Left colon (tissue), 2 donors: ENCODE results near the gene ZNF83. TPM values are rescaled to one million over a fixed set of nuclear protein-coding genes. Genes with fewer than 3 reads are reported as not detected.
"Not testable (repeated sequence)": the region's sequence is repeated elsewhere in the genome, so short reads cannot be mapped to it uniquely, and the experiment has no call there.

Experiments
- ATAC-seq: fragments of 200-7000 bp; cut with Tn5 transposase; one replicate; pipeline ENCODE4 v1.9.1; 2020; ENCODE audit warnings: mild to moderate bottlenecking, moderate library complexity
- DNase-seq, 2 donors: peaks; one replicate each; pipeline ENCODE4 v3.0.0-alpha.2; 2020
- intact Hi-C, 2 donors: fragments of 100-400 bp; cut with DNase I in 1 of 2; cut with micrococcal nuclease in 1 of 2; formaldehyde crosslinking; loops; one replicate each; pipeline versions ENCODE4 v1.11.2 to v1.14.0; 2022; cut with DNase I, micrococcal nuclease
- total RNA-seq, 2 donors: library from RNA; stranded (reverse); fragmentation: NEBNext Ultra II Directional; extraction: Animal tissue kit (Norgen Biotek cat#: 25700); gene quantifications; one replicate each; pipeline ENCODE4 v1.2.1, GENCODE V29; 2021
- donor health status: DM: no; HTN: no; CAD: no.
- donor health status: DM: yes; HTN: yes; CAD: no.

ZNF83 gene
- total RNA-seq, 2 donors from 2014 or later: 9.8 to 20.2 TPM

DNA sequence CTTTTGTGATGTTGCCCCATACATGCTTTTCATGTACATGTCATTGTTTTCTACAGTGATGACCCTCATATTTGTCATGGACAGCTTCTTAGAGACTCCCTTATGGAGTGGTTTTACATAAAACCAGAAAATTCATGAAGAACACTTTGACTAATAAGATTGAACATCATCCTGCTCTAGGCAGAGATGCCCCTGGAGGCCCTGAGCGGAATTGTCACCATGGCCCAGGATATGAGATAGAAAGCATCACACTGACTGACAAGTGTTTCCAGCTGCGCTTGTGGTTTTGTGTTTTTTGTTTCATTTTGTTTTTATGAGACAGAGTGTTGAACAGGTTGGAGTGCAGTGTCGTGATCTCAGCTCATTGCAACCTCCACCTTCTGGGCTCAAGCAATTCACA is 45.9 kb downstream of the ZNF83 start:
- intact Hi-C loops: no loop called here
- ATAC-seq (no peak), DNase-seq (no peak)

DNA sequence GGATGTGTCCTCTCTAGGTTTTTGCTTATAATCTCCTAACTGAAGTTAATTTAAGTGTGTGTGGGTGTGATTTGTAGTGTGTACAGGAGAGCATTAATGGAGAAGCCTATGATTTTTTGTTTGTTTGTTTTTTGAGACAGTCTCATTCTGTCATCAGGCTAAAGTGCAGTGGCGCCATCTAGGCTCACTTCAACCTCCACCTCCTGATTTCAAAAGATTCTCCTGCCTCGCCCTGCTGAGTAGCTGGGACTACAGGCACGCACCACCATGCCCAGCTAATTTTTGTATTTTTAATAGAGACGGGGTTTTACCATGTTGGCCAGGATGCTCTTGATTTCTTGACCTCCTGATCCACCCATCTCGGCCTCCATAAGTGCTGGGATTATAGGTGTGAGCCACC is 47.4 kb downstream of the ZNF83 start:
- ATAC-seq (no peak), DNase-seq (no peak)
- intact Hi-C loops: no loop called here

GRCh38 chr19:52585604-52586003 is 52.6 kb downstream of the ZNF83 start:
- ATAC-seq: no peak
- intact Hi-C loops: no loop called here
- no peak for DNase-seq

- intact Hi-C loops: no loop called here
- ATAC-seq (no peak), DNase-seq (no peak)
These were observed 53.3 kb downstream of the ZNF83 start for GRCh38 chr19:52584736-52585440.

DNA sequence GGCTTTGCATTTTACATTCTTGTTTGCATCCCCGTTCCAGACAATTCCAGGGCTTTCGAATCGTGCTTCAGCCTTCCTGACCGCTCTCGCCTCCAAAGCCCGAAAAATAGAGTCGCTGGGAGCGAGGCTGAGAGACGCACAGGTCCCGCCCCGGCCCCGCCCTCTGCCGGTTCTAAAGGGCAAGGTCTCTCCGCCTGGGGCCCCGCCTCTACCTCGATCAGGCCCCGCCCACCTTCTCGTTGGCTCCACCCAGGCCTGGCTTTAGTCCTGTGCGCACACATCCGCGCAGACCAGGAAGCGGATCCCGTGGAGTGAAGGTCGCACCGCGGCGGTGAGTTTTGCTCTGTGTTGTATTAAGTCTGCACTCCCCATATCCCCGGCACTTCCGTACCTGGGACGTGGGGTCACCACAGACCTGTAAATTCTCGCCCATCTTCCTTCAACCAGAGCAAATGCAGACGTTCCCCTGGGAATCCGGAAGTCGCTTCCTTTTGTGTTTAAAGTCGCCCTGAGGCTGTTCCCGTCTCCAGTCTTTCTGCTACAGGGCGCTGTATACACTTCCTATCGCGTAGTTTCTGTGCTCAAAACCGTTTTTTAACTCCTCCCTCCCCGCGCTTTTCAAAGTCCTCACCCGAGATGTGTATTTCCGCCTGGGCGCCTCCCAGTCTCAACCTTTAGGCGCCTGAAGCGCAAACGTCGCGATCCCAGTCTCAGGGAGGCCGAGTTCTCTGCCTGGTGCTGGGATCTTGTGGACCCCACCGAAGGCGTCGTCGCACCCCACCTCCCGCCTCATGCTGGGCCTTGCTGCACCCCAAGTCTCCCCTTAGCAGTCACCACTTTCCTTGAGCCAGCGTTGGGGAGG is 67.9 kb downstream of the ZNF83 start, which contains the start of gene ZNF701:
TSS of gene ZNF701 (plus strand) at position 288 of the 862 bp plus-strand sequence. CDS start 3,861 bp downstream, outside the sequence.
- ATAC-seq: peak; percentile 99
- peak; percentile 93 to 98 for DNase-seq
- intact Hi-C loops: no loop called here

DNA sequence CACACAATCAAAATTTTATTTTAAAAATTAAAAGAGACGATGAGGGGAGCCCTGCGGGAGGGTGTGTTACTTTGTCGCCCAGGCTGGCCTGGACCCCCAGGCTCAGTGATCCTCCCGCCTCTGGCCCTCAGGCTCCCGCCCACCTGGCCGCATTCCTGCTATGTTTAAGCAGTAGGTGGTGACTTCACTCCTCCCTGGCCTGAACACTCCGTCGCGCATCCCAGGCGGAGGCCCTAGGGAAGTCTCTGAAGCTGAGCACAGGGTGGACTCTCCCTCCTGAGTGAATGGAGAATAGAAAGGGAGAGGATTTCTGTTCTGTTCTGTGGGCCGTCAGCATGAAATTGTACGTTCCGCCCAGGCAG is 68.5 kb downstream of the ZNF83 start:
- DNase-seq (peak; percentile 30 to 34), ATAC-seq (peak; percentile 19)
- intact Hi-C loops: not testable (repeated sequence)

DNA sequence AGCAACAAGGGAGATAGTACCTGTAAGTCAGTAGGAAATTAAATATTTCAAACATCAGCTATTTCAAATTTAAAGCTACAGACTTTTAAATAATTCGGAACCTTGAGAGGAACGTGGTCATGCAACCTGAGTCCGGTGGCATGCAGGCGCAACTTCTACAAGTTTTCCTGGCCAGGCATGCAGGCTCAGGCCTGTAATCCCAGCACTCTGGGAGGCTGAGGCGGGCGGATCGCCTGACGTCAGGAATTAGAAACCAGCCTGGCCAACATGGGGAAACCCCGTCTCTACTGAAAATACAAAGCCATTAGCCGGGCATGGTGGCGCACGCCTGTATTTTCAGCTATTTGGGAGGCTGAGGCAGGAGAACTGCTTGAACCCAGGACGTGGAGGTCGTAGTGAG is 70.2 kb downstream of the ZNF83 start:
- no peak for DNase-seq
- ATAC-seq: no peak
- intact Hi-C loops: no loop called here

- DNase-seq (no peak), ATAC-seq (no peak)
- intact Hi-C loops: no loop called here
These were observed 71.6 kb downstream of the ZNF83 start for GRCh38 chr19:52566588-52566987.

GRCh38 chr19:52566121-52566520 is 72.0 kb downstream of the ZNF83 start:
- ATAC-seq (no peak), DNase-seq (no peak)
- intact Hi-C loops: no loop called here

Other genes with a start within 250 kb of the ZNF83 start
- 10 to 100 TPM in 1 of 2 donors, 1 to 10 TPM in 1; 9.5 to 13.6 TPM for gene ZNF528, start 240.5 kb downstream of the ZNF83 start, total RNA-seq
- gene ZNF534, start 209.2 kb downstream of the ZNF83 start, total RNA-seq: not detected
- under 1 TPM in 1 of 2 donors, not detected in 1; 0.42 TPM for gene ZNF578, start 184.8 kb downstream of the ZNF83 start, total RNA-seq
- 10 to 100 TPM; 34.9 to 35.7 TPM for gene ZNF808, start 110.7 kb downstream of the ZNF83 start, total RNA-seq
- 10 to 100 TPM; 23.8 to 24.0 TPM for gene ZNF701, start 68.1 kb downstream of the ZNF83 start, total RNA-seq
- 10 to 100 TPM; 13.1 to 15.6 TPM for gene ZNF611, start 96.7 kb upstream of the ZNF83 start, total RNA-seq
- gene ZNF600, start 148.4 kb upstream of the ZNF83 start, total RNA-seq: 10 to 100 TPM; 11.8 to 12.0 TPM
- gene ZNF28, start 183.3 kb upstream of the ZNF83 start, total RNA-seq: 10 to 100 TPM; 20.2 to 24.2 TPM
- 10 to 100 TPM; 16.0 to 23.4 TPM for gene ZNF468, start 219.3 kb upstream of the ZNF83 start, total RNA-seq